PC-9 (cell line): Measurements from ENCODE around the gene MTUS2. TPM values are rescaled to one million over a fixed set of nuclear protein-coding genes. Genes with fewer than 3 reads are reported as not detected.

Experiments
- BruUV-seq: library from RNA; stranded (reverse); fragments of 400-500 nt; replicated peaks from 2 replicates; lab custom pipeline; 2021; lab: Mats Ljungman, UMichigan
- CTCF ChIA-PET: fragments of 300-600 bp; sonication (Branson Sonifier 250); formaldehyde crosslinking; loops from one replicate; lab custom pipeline; 2022; ENCODE audit warnings: antibody characterized with exemption; lab: Charles Lee
- POLR2A ChIA-PET: fragments of 300-600 bp; sonication (Branson Sonifier 250); formaldehyde crosslinking; loops from one replicate; lab custom pipeline; 2022; ENCODE audit warnings: antibody characterized with exemption; ENCODE audit not compliant: unreplicated experiment; lab: Charles Lee
- DNase-seq, 2 experiments: peaks; one replicate each; pipeline versions ENCODE4 v3.0.0 to v3.0.0-alpha.2; 2015 to 2022; ENCODE audit warnings: mixed read lengths in 1 of 2
- H2AFZ ChIP-seq: fragments of 200-600 bp; sonication (generic); 2 replicates; pipeline ENCODE4 v1.8.1; 2017; ENCODE audit warnings: antibody characterized with exemption
- H3F3A ChIP-seq: fragments of 200-600 bp; sonication (generic); 2 replicates; pipeline ENCODE4 v1.8.1; 2017; ENCODE audit warnings: antibody characterized with exemption, mild to moderate bottlenecking, low read depth; ENCODE audit not compliant: insufficient read depth
- H3K27ac ChIP-seq: fragments of 200-600 bp; sonication (generic); 2 replicates; pipeline ENCODE4 v1.6.1; 2016; ENCODE audit warnings: mixed run types
- H3K27me3 ChIP-seq: fragments of 200-600 bp; sonication (generic); 2 replicates; pipeline ENCODE4 v1.6.1; 2016; ENCODE audit warnings: low read depth, mixed run types; ENCODE audit not compliant: insufficient read depth
- H3K36me3 ChIP-seq: fragments of 200-600 bp; sonication (generic); 2 replicates; pipeline ENCODE4 v1.6.1; 2016; ENCODE audit warnings: low read depth, mixed run types
- H3K4me1 ChIP-seq: fragments of 200-600 bp; sonication (generic); replicated peaks from 2 replicates; pipeline ENCODE4 v1.6.1; 2016; ENCODE audit warnings: mixed run types; ENCODE audit not compliant: insufficient read depth
- H3K4me2 ChIP-seq: fragments of 200-600 bp; sonication (generic); 2 replicates; pipeline ENCODE4 v1.6.1; 2017; ENCODE audit warnings: mixed run types
- H3K4me3 ChIP-seq: fragments of 200-600 bp; sonication (generic); 2 replicates; pipeline ENCODE4 v1.6.1; 2016; ENCODE audit warnings: mixed run types
- H3K79me2 ChIP-seq: fragments of 200-600 bp; sonication (generic); 2 replicates; pipeline ENCODE4 v1.6.1; 2017; ENCODE audit warnings: low read depth, mixed run types
- H3K9me2 ChIP-seq: fragments of 200-600 bp; sonication (generic); 2 replicates; pipeline ENCODE4 v1.8.1; 2017; ENCODE audit warnings: mild to moderate bottlenecking; ENCODE audit not compliant: insufficient read depth
- H3K9me3 ChIP-seq: fragments of 200-600 bp; sonication (generic); 2 replicates; pipeline ENCODE4 v1.8.1; 2016; ENCODE audit warnings: low read depth; ENCODE audit not compliant: insufficient read depth
- H4K20me1 ChIP-seq: fragments of 200-600 bp; sonication (generic); 2 replicates; pipeline ENCODE4 v1.8.1; 2017; ENCODE audit not compliant: insufficient read depth
- CTCF ChIP-seq: fragments of 200-600 bp; sonication (generic); conservative IDR thresholded peaks from 2 replicates; pipeline ENCODE4 v1.6.1; 2017; ENCODE audit warnings: mixed run types, antibody characterized with exemption, mild to moderate bottlenecking, moderate library complexity
- EZH2 ChIP-seq: fragments of 200-600 bp; sonication (generic); IDR thresholded peaks from 2 replicates; pipeline ENCODE4 v1.8.0; 2017; ENCODE audit warnings: antibody characterized with exemption, low read depth
- intact Hi-C: fragments of 100-400 bp; cut with micrococcal nuclease; formaldehyde crosslinking; loops from one replicate; pipeline ENCODE4 v1.10.0; 2022; ENCODE audit not compliant: unreplicated experiment
- total RNA-seq: library from RNA; stranded (reverse); gene quantifications from 2 replicates; pipeline ENCODE4 v1.2.3, GENCODE V29; 2021

Gene MTUS2
- total RNA-seq, 1 experiment from 2014 or later, result not detected

DNA sequence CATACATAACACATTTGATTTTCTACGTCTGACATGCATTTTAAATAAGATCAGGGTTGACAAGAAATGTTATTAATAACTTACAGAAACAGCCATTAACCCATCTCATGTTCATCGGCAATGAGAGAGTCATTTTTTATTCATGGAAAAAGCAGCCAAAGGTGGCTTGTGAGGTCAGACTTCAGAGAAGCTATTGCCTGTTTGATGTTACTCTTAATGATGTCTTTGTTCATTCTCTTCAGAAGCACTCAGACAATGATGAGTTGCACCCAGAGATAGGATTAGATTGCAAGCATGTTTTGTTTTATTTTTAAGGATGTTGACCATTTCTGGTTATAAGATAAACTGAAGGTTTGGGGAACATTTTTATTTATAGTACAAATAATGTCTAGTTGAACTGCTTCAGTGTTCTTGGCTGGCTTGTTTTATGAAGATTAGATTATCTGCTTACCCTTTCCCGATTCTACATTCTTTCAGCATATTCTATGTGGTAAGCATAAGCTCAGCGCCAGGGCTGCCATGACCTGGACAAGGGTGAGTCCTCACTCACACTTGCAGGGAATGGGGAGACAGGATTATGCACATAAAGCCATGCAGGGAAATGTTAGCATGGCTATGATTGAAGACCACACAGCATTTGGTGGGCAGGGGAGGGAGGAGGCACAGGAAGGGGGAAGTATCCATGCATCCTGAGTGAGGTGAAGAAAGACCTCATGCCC is 288.1 kb downstream of the MTUS2 start:
- no peak for DNase-seq
- H3K36me3 ChIP-seq, result no peaks in the 10 kb centered on the region
- H2AFZ ChIP-seq, result no peak overlapping the region
- no TSS peak for BruUV-seq
- intact Hi-C loops, result no loop called here
- no peaks in the 10 kb centered on the region for H3K4me1 ChIP-seq
- no peaks in the 10 kb centered on the region for H3K9me2 ChIP-seq
- H3K4me2 ChIP-seq, result no peak overlapping the region
- no peaks in the 10 kb centered on the region for H3K79me2 ChIP-seq
- no peaks in the 10 kb centered on the region for H3K9me3 ChIP-seq
- no peaks in the 10 kb centered on the region for H4K20me1 ChIP-seq
- ChIA-PET POLR2A (no interaction called here), CTCF (no interaction called here)
- peaks cover 9% of the 10 kb centered on the region; the same call in 1 of the 2 replicates for H3K27me3 ChIP-seq
- H3F3A ChIP-seq, result no peaks in the 10 kb centered on the region
- H3K27ac ChIP-seq, result no peak overlapping the region
- H3K4me3 ChIP-seq, result no peak overlapping the region
- TF ChIP-seq CTCF, result no peak

GRCh38 chr13:29109987-29110386 is 289.8 kb downstream of the MTUS2 start:
- Histone ChIP-seq H2AFZ (no peak overlapping the region), H3K9me3 (no peaks in the 10 kb centered on the region), H3K4me3 (no peak overlapping the region), H3K27ac (no peak overlapping the region), H3F3A (no peaks in the 10 kb centered on the region), H3K27me3 (0 out of 2 replicates have a peak, but pooled peaks cover 5% of the 10 kb centered on the region), H3K9me2 (no peaks in the 10 kb centered on the region), H3K36me3 (no peaks in the 10 kb centered on the region), H3K79me2 (no peaks in the 10 kb centered on the region), H4K20me1 (no peaks in the 10 kb centered on the region), H3K4me1 (no peaks in the 10 kb centered on the region), H3K4me2 (no peak overlapping the region)
- ChIA-PET POLR2A (no interaction called here), CTCF (no interaction called here)
- intact Hi-C loops, result no loop called here
- BruUV-seq, result no TSS peak
- no peak for DNase-seq
- TF ChIP-seq EZH2 (no peak), CTCF (no peak)

- no peak overlapping the region for H3K4me3 ChIP-seq
- no peaks in the 10 kb centered on the region for H3K4me1 ChIP-seq
- no peaks in the 10 kb centered on the region for H4K20me1 ChIP-seq
- 0 out of 2 replicates have a peak, but pooled peaks cover 5% of the 10 kb centered on the region for H3K27me3 ChIP-seq
- H3K4me2 ChIP-seq, result no peak overlapping the region
- no peaks in the 10 kb centered on the region for H3K9me2 ChIP-seq
- H3K9me3 ChIP-seq, result no peaks in the 10 kb centered on the region
- CTCF ChIA-PET, result no interaction called here
- no peaks in the 10 kb centered on the region for H3F3A ChIP-seq
- no peaks in the 10 kb centered on the region for H3K79me2 ChIP-seq
- intact Hi-C loops, result no loop called here
- no TSS peak for BruUV-seq
- no peak overlapping the region for H3K27ac ChIP-seq
- H2AFZ ChIP-seq, result no peak overlapping the region
- TF ChIP-seq EZH2, result no peak
- TF ChIP-seq CTCF, result no peak
- no peak for DNase-seq
- POLR2A ChIA-PET, result no interaction called here
- no peaks in the 10 kb centered on the region for H3K36me3 ChIP-seq
Observed at GRCh38 chr13:29111446-29111845, 291.3 kb downstream of the MTUS2 start.
